Measurements from ENCODE around the gene CLEC7A. TPM values are rescaled to one million over a fixed set of nuclear protein-coding genes. Genes with fewer than 3 reads are reported as not detected.
A peak's percentile ranks its signal among the peaks of the same experiment; 100 is the strongest.

Gene CLEC7A
- total and polyA plus RNA-seq, 2 experiments from 2014 or later, result 1.1 to 2.3 TPM

DNA sequence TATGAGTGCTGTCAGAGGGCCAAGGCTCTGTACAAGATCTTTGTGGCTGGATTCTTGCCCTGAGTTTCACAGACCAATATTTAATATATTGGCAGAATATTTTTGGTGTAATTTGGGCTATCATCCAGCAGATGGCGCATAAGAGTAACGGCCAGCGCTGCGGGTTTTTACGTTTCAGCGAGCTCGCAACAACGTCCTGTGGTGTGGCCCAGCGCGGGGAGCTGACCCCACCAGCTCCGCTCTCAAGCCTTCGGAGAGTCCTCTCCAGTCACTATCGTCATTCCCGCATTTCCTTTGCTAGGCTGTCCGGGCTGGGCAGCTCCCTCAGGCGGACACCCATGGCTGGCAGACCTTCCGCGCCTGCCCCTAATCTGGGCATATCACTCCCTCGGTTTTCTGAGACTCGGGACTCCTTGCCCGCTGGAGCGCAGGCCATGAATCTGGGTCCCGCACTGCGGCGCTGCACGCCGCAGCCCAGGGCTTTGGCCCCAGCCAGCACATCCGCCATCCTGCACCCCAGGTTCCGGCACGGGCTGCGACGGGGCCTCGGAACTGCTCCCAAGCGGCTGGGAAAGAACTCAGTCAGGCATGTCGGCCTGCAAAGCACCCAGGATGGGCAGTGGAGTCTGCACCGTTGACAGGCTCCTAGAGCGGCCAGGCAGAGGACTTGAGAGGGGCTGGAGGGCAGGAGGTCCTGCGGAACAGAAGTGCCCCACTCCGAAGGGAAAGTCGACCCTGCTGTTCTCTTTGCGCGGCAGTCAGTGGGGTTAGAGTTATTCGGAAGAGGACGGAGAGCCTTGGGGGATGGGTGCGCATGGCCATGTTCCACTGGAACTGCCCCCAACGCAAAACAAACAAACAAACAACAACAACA lies 23.5 kb upstream of the CLEC7A start:
- TF ChIP-seq, protein P1, sequence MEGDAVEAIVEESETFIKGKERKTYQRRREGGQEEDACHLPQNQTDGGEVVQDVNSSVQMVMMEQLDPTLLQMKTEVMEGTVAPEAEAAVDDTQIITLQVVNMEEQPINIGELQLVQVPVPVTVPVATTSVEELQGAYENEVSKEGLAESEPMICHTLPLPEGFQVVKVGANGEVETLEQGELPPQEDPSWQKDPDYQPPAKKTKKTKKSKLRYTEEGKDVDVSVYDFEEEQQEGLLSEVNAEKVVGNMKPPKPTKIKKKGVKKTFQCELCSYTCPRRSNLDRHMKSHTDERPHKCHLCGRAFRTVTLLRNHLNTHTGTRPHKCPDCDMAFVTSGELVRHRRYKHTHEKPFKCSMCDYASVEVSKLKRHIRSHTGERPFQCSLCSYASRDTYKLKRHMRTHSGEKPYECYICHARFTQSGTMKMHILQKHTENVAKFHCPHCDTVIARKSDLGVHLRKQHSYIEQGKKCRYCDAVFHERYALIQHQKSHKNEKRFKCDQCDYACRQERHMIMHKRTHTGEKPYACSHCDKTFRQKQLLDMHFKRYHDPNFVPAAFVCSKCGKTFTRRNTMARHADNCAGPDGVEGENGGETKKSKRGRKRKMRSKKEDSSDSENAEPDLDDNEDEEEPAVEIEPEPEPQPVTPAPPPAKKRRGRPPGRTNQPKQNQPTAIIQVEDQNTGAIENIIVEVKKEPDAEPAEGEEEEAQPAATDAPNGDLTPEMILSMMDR (IDR thresholded peaks at IDR 0.05; ENCODE audit: poor library complexity), result peak; percentile 76
- no peak for TF ChIP-seq EZH2phosphoT487 (IDR thresholded peaks at IDR 0.05; ENCODE audit: low read depth, severe bottlenecking, unreplicated experiment)
- Histone ChIP-seq H3K9me2 (replicated peaks; ENCODE audit: insufficient read depth) (no peaks in the 10 kb centered on the region), H4K20me1 (ENCODE audit: insufficient read depth, poor library complexity, severe bottlenecking) (no peaks in the 10 kb centered on the region), H3K27me3 (no peaks in the 10 kb centered on the region), H3K9me3 (ENCODE audit: low read depth) (no peaks in the 10 kb centered on the region), H3K4me2 (peak overlapping the region; percentile 85), H3K4me1 (ENCODE audit: insufficient read depth) (peaks cover 5% of the 10 kb centered on the region), H3K4me3 (peak overlapping the region; percentile 31), H3K79me2 (no peaks in the 10 kb centered on the region), H3K27ac (peak overlapping the region; percentile 78), H2AFZ (peak overlapping the region; percentile 86), H3K36me3 (replicated peaks; ENCODE audit: insufficient read depth, low read depth) (no peaks in the 10 kb centered on the region)
- DNase-seq (ENCODE audit: low spot score), result peak; percentile 82
- WGBS (ENCODE audit: low lambda C conversion rate, missing lambda C conversion rate), result 5% methylated on average over 45 of the region's 46 CpGs

DNA sequence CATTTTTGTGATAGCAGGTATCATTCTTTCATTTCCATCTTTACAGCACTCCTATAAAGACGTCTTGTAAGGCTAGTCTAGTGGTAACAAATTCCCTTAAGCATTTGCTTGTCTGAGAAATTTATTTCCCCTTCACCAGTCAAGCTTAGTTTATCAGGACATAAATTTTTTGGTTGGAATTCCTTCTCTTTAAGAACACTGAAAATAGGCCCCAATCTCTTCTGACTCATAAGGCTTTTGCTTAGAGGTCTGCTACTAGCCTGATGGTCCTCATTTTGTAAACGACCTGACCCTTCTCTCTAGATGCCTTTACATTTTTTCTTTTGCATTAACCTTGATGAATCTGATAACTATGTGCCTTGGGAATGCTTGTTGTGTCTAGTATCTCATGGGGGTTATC lies 21.6 kb upstream of the CLEC7A start:
- no peak overlapping the region for H2AFZ ChIP-seq
- no peaks in the 10 kb centered on the region for H3K9me3 ChIP-seq (ENCODE audit: low read depth)
- no peaks in the 10 kb centered on the region for H4K20me1 ChIP-seq (ENCODE audit: insufficient read depth, poor library complexity, severe bottlenecking)
- H3K27me3 ChIP-seq, result no peaks in the 10 kb centered on the region
- peaks cover 5% of the 10 kb centered on the region for H3K4me1 ChIP-seq (ENCODE audit: insufficient read depth)
- TF ChIP-seq, protein P1 (IDR thresholded peaks at IDR 0.05; ENCODE audit: poor library complexity), result no peak
- TF ChIP-seq EZH2phosphoT487 (IDR thresholded peaks at IDR 0.05; ENCODE audit: low read depth, severe bottlenecking, unreplicated experiment) (no peak), EZH2 (IDR thresholded peaks at IDR 0.05; ENCODE audit: borderline replicate concordance) (no peak)
- no peaks in the 10 kb centered on the region for H3K36me3 ChIP-seq (replicated peaks; ENCODE audit: insufficient read depth, low read depth)
- H3K27ac ChIP-seq, result no peak overlapping the region
- DNase-seq (ENCODE audit: low spot score), result no peak
- no peak overlapping the region for H3K4me2 ChIP-seq
- 53% methylated on average over 2 of the region's 2 CpGs for WGBS (ENCODE audit: low lambda C conversion rate, missing lambda C conversion rate)
- no peak overlapping the region for H3K4me3 ChIP-seq
- H3K9me2 ChIP-seq (replicated peaks; ENCODE audit: insufficient read depth), result no peaks in the 10 kb centered on the region
- H3K79me2 ChIP-seq, result no peaks in the 10 kb centered on the region

DNA sequence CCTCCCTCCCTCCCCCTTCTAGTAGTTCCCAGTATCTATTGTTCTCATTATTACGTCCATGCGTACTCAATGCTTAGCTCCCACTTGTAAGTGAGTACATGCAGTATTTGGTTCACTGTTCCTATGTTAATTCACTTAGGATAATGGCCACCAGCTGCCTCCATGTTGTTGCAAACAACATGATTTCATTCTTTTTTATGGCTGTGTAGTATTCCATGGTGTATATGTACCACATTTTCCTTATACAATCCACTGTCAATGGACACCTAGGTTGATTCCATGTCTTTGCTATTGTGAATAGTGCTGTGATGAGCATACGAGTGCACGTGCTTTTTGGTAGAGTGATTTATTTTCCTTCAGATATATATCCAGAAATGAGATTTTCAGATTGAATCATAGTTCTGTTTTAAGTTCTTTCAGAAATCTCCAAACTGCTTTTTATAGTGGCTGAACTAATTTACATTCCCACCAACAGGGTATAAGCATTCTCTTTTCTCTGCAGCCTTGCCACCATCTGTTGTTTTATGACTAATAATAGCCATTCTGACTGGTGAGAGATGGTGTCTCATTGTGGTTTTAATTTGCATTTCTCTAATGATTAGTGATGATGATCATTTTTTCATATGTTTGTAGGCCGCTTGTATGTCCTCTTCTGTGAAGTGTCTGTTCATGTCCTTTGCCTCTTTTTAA lies 17.9 kb upstream of the CLEC7A start:
- Histone ChIP-seq H3K4me2 (no peak overlapping the region), H3K27me3 (no peaks in the 10 kb centered on the region), H3K4me1 (ENCODE audit: insufficient read depth) (no peaks in the 10 kb centered on the region), H4K20me1 (ENCODE audit: insufficient read depth, poor library complexity, severe bottlenecking) (no peaks in the 10 kb centered on the region), H2AFZ (no peak overlapping the region), H3K36me3 (replicated peaks; ENCODE audit: insufficient read depth, low read depth) (no peaks in the 10 kb centered on the region), H3K9me3 (ENCODE audit: low read depth) (no peaks in the 10 kb centered on the region), H3K79me2 (no peaks in the 10 kb centered on the region), H3K4me3 (no peak overlapping the region), H3K9me2 (replicated peaks; ENCODE audit: insufficient read depth) (no peaks in the 10 kb centered on the region), H3K27ac (no peak overlapping the region)
- 88% methylated on average over 5 of the region's 5 CpGs for WGBS (ENCODE audit: low lambda C conversion rate, missing lambda C conversion rate)
- TF ChIP-seq EZH2 (IDR thresholded peaks at IDR 0.05; ENCODE audit: borderline replicate concordance) (no peak), EZH2phosphoT487 (IDR thresholded peaks at IDR 0.05; ENCODE audit: low read depth, severe bottlenecking, unreplicated experiment) (no peak)
- TF ChIP-seq, protein P1 (IDR thresholded peaks at IDR 0.05; ENCODE audit: poor library complexity), result no peak
- no peak for DNase-seq (ENCODE audit: low spot score)

All from hepatocyte (in vitro differentiated cells).